ENCODE results near the gene SMYD4. TPM values are rescaled to one million over a fixed set of nuclear protein-coding genes. Genes with fewer than 3 reads are reported as not detected.

Gene SMYD4
- polyA plus RNA-seq, 1 donor from 2014 or later, result 6.8 TPM

DNA sequence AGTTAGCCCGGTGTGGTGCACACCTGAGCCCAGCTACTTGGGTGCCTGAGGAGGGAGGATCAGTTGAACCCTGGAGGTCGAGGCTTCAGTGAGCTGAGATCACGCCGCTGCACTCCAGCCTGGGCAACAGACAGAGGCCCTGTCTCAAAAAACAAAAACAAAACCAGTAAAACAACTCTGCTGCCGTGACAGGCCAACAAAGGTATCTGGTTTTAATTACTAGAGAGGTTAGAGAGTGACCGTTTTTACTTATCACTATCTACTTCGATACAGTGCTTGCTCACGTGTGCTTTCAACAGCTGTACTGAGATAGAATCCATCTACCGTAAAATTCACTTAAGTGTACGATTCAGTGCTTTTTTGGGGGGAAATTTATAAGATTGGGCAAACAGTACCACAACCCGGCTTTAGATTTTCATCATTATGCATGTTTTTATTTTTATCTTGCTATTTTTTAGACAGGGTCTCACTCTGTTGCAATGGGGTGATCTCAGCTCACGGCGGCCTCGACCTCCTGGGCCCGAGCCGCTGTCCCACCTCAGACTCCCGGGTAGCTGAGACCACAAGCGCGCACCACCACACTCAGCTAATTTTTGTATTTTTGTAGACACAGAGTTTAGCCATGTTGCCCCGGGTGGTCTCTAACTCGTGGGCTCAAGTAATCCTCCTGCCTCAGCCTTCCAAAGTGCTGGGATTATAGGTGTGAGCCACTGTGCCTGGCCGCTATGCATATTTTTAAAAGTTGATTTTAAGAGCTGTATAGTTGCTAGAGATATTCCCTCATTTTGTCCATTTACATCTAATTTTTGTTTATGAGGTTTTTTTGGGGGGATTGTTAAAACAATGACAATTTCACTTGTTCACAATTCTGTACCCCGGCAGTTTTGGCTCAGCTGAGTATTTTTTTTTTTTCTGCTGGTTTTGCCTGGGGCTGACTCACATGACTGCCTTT, 36.9 kb downstream of the SMYD4 start:
- Histone ChIP-seq H3K4me3 (ENCODE audit: low read length) (no peak overlapping the region), H3K79me2 (replicated peaks; ENCODE audit: insufficient read depth, low read length) (no peaks in the 10 kb centered on the region), H3K9me3 (ENCODE audit: low read length) (no peaks in the 10 kb centered on the region), H3K9ac (ENCODE audit: low read length) (no peak overlapping the region), H3K36me3 (ENCODE audit: insufficient read depth, low read length) (no peaks in the 10 kb centered on the region), H3K27ac (ENCODE audit: low read length) (no peak overlapping the region), H3K4me2 (ENCODE audit: low read length) (no peak overlapping the region), H3K9me2 (ENCODE audit: insufficient read depth, low read length) (no peaks in the 10 kb centered on the region), H3F3A (ENCODE audit: insufficient read depth, low read length, poor library complexity, severe bottlenecking) (no peaks in the 10 kb centered on the region), H4K20me1 (ENCODE audit: insufficient read depth) (no peaks in the 10 kb centered on the region), H3K27me3 (ENCODE audit: insufficient read depth, low read depth, low read length) (no peaks in the 10 kb centered on the region), H2AFZ (ENCODE audit: low read depth, low read length) (no peak overlapping the region)
- TF ChIP-seq, protein P1, sequence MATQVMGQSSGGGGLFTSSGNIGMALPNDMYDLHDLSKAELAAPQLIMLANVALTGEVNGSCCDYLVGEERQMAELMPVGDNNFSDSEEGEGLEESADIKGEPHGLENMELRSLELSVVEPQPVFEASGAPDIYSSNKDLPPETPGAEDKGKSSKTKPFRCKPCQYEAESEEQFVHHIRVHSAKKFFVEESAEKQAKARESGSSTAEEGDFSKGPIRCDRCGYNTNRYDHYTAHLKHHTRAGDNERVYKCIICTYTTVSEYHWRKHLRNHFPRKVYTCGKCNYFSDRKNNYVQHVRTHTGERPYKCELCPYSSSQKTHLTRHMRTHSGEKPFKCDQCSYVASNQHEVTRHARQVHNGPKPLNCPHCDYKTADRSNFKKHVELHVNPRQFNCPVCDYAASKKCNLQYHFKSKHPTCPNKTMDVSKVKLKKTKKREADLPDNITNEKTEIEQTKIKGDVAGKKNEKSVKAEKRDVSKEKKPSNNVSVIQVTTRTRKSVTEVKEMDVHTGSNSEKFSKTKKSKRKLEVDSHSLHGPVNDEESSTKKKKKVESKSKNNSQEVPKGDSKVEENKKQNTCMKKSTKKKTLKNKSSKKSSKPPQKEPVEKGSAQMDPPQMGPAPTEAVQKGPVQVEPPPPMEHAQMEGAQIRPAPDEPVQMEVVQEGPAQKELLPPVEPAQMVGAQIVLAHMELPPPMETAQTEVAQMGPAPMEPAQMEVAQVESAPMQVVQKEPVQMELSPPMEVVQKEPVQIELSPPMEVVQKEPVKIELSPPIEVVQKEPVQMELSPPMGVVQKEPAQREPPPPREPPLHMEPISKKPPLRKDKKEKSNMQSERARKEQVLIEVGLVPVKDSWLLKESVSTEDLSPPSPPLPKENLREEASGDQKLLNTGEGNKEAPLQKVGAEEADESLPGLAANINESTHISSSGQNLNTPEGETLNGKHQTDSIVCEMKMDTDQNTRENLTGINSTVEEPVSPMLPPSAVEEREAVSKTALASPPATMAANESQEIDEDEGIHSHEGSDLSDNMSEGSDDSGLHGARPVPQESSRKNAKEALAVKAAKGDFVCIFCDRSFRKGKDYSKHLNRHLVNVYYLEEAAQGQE (IDR thresholded peaks at IDR 0.05; ENCODE audit: borderline replicate concordance), result no peak
- TF ChIP-seq RAD21 (conservative IDR thresholded peaks at IDR 0.05), result no peak
- no peak for TF ChIP-seq TAF1 (IDR thresholded peaks at IDR 0.05; ENCODE audit: low read depth)
- no peak for TF ChIP-seq MXI1 (conservative IDR thresholded peaks at IDR 0.05; ENCODE audit: poor library complexity, severe bottlenecking)
- no peak for TF ChIP-seq CTCF (IDR thresholded peaks at IDR 0.05; ENCODE audit: poor library complexity, severe bottlenecking)
- no peak for TF ChIP-seq EZH2 (IDR thresholded peaks at IDR 0.05; ENCODE audit: borderline replicate concordance, insufficient read depth, low read length, poor library complexity, severe bottlenecking)
- no peak for TF ChIP-seq SMC3 (conservative IDR thresholded peaks at IDR 0.05; ENCODE audit: poor library complexity)
- TF ChIP-seq POLR2AphosphoS5 (IDR thresholded peaks at IDR 0.05), result no peak

GRCh38 chr17:1789936-1790335, 39.8 kb downstream of the SMYD4 start:
- no peaks in the 10 kb centered on the region for H3K9me2 ChIP-seq (ENCODE audit: insufficient read depth, low read length)
- no peak overlapping the region for H3K9ac ChIP-seq (ENCODE audit: low read length)
- no peaks in the 10 kb centered on the region for H3K9me3 ChIP-seq (ENCODE audit: low read length)
- no peaks in the 10 kb centered on the region for H4K20me1 ChIP-seq (ENCODE audit: insufficient read depth)
- no peaks in the 10 kb centered on the region for H3F3A ChIP-seq (ENCODE audit: insufficient read depth, low read length, poor library complexity, severe bottlenecking)
- no peaks in the 10 kb centered on the region for H3K27me3 ChIP-seq (ENCODE audit: insufficient read depth, low read depth, low read length)
- no peak overlapping the region for H2AFZ ChIP-seq (ENCODE audit: low read depth, low read length)
- H3K36me3 ChIP-seq (ENCODE audit: insufficient read depth, low read length), result no peaks in the 10 kb centered on the region
- TF ChIP-seq SMC3 (conservative IDR thresholded peaks at IDR 0.05; ENCODE audit: poor library complexity), result no peak
- TF ChIP-seq CTCF (IDR thresholded peaks at IDR 0.05; ENCODE audit: poor library complexity, severe bottlenecking), result no peak
- TF ChIP-seq POLR2AphosphoS5 (IDR thresholded peaks at IDR 0.05), result no peak
- no peak for TF ChIP-seq EZH2 (IDR thresholded peaks at IDR 0.05; ENCODE audit: borderline replicate concordance, insufficient read depth, low read length, poor library complexity, severe bottlenecking)
- TF ChIP-seq TAF1 (IDR thresholded peaks at IDR 0.05; ENCODE audit: low read depth), result no peak
- no peak for TF ChIP-seq EP300 (conservative IDR thresholded peaks at IDR 0.05; ENCODE audit: poor library complexity, severe bottlenecking)
- TF ChIP-seq MXI1 (conservative IDR thresholded peaks at IDR 0.05; ENCODE audit: poor library complexity, severe bottlenecking), result no peak
- TF ChIP-seq, protein P1 (IDR thresholded peaks at IDR 0.05; ENCODE audit: borderline replicate concordance), result no peak
- TF ChIP-seq RAD21 (conservative IDR thresholded peaks at IDR 0.05), result no peak
- H3K79me2 ChIP-seq (replicated peaks; ENCODE audit: insufficient read depth, low read length), result no peaks in the 10 kb centered on the region
- no peak overlapping the region for H3K4me3 ChIP-seq (ENCODE audit: low read length)
- no peak overlapping the region for H3K27ac ChIP-seq (ENCODE audit: low read length)
- H3K4me2 ChIP-seq (ENCODE audit: low read length), result no peak overlapping the region

Data from neural cell (in vitro differentiated cells).